Adipocyte (in vitro differentiated cells): Measurements from ENCODE around the gene C2orf80.

Source experiments
- DNase-seq: peaks from one replicate; pipeline ENCODE4 v3.0.0-alpha.2; 2015; ENCODE audit warnings: low read depth
- H3K27me3 ChIP-seq: replicated peaks from 2 replicates; pipeline ENCODE4 v1.7.0; 2013; ENCODE audit warnings: mild to moderate bottlenecking, low read length, moderate library complexity; ENCODE audit not compliant: control insufficient read depth, insufficient read depth
- H3K36me3 ChIP-seq: 2 replicates; pipeline ENCODE4 v1.7.0; 2013; ENCODE audit warnings: low read length, mild to moderate bottlenecking, moderate library complexity; ENCODE audit not compliant: control insufficient read depth, insufficient read depth, severe bottlenecking
- H3K4me1 ChIP-seq: 2 replicates; pipeline ENCODE4 v1.7.0; 2013; ENCODE audit warnings: mild to moderate bottlenecking, low read length, moderate library complexity; ENCODE audit not compliant: control insufficient read depth, insufficient read depth
- H3K4me3 ChIP-seq: 2 replicates; pipeline ENCODE4 v1.7.0; 2013; ENCODE audit warnings: mild to moderate bottlenecking, low read length, moderate library complexity
- H3K9ac ChIP-seq: 2 replicates; pipeline ENCODE4 v1.7.0; 2013; ENCODE audit warnings: mild to moderate bottlenecking, low read length, moderate library complexity
- H3K9me3 ChIP-seq: 2 replicates; pipeline ENCODE4 v1.7.0; 2013; ENCODE audit warnings: mild to moderate bottlenecking, low read length, moderate library complexity; ENCODE audit not compliant: control insufficient read depth

Gene C2orf80

GRCh38 chr2:208204166-208204565 lies 14.3 kb upstream of the C2orf80 start:
- no peak for DNase-seq
- no peak overlapping the region for H3K4me3 ChIP-seq
- no peaks in the 10 kb centered on the region for H3K9me3 ChIP-seq
- no peaks in the 10 kb centered on the region for H3K36me3 ChIP-seq
- no peaks in the 10 kb centered on the region for H3K27me3 ChIP-seq
- no peak overlapping the region for H3K9ac ChIP-seq
- H3K4me1 ChIP-seq = peaks cover 9% of the 10 kb centered on the region

- H3K27me3 ChIP-seq = no peaks in the 10 kb centered on the region
Observed at GRCh38 chr2:208195531-208195930, 5.7 kb upstream of the C2orf80 start.

GRCh38 chr2:208192611-208193236 lies 2.9 kb upstream of the C2orf80 start:
- H3K4me1 ChIP-seq = no peaks in the 10 kb centered on the region
- H3K36me3 ChIP-seq = no peaks in the 10 kb centered on the region
- H3K27me3 ChIP-seq = peaks cover 7% of the 10 kb centered on the region
- no peaks in the 10 kb centered on the region for H3K9me3 ChIP-seq
- DNase-seq = no peak
- no peak overlapping the region for H3K9ac ChIP-seq
- no peak overlapping the region for H3K4me3 ChIP-seq

More at GRCh38 chr2:208195531-208195930, 5.7 kb upstream of the C2orf80 start:
- Histone ChIP-seq H3K9ac (no peak overlapping the region), H3K9me3 (no peaks in the 10 kb centered on the region), H3K36me3 (no peaks in the 10 kb centered on the region), H3K4me1 (no peaks in the 10 kb centered on the region), H3K4me3 (no peak overlapping the region)
- no peak for DNase-seq

GRCh38 chr2:208189069-208189809 lies 591 bp downstream of the C2orf80 start:
- H3K36me3 ChIP-seq = no peaks in the 10 kb centered on the region
- no peak for DNase-seq
- peaks cover 17% of the 10 kb centered on the region for H3K27me3 ChIP-seq
- H3K9me3 ChIP-seq = no peaks in the 10 kb centered on the region
- H3K4me1 ChIP-seq = no peaks in the 10 kb centered on the region
- H3K9ac ChIP-seq = no peak overlapping the region
- no peak overlapping the region for H3K4me3 ChIP-seq

GRCh38 chr2:208186893-208187292 lies 2.9 kb downstream of the C2orf80 start:
- Histone ChIP-seq H3K9me3 (no peaks in the 10 kb centered on the region), H3K27me3 (peaks cover 17% of the 10 kb centered on the region), H3K9ac (no peak overlapping the region), H3K4me3 (no peak overlapping the region), H3K4me1 (no peaks in the 10 kb centered on the region), H3K36me3 (no peaks in the 10 kb centered on the region)
- no peak for DNase-seq

GRCh38 chr2:208186465-208186864 lies 3.4 kb downstream of the C2orf80 start:
- no peak overlapping the region for H3K9ac ChIP-seq
- no peak overlapping the region for H3K4me3 ChIP-seq
- H3K9me3 ChIP-seq = no peaks in the 10 kb centered on the region
- peaks cover 17% of the 10 kb centered on the region for H3K27me3 ChIP-seq
- H3K4me1 ChIP-seq = no peaks in the 10 kb centered on the region
- no peak for DNase-seq
- H3K36me3 ChIP-seq = no peaks in the 10 kb centered on the region

- H3K4me1 ChIP-seq = no peaks in the 10 kb centered on the region
- no peak overlapping the region for H3K9ac ChIP-seq
- H3K4me3 ChIP-seq = no peak overlapping the region
- H3K9me3 ChIP-seq = no peaks in the 10 kb centered on the region
- H3K27me3 ChIP-seq = peaks cover 10% of the 10 kb centered on the region
- H3K36me3 ChIP-seq = no peaks in the 10 kb centered on the region
- DNase-seq = peak; percentile 5
Observed at GRCh38 chr2:208183972-208184705, 5.7 kb downstream of the C2orf80 start.

GRCh38 chr2:208183526-208183925 lies 6.3 kb downstream of the C2orf80 start:
- Histone ChIP-seq H3K4me3 (no peak overlapping the region), H3K4me1 (no peaks in the 10 kb centered on the region), H3K9me3 (no peaks in the 10 kb centered on the region), H3K36me3 (no peaks in the 10 kb centered on the region), H3K9ac (no peak overlapping the region), H3K27me3 (peaks cover 10% of the 10 kb centered on the region)
- DNase-seq = no peak

- no peak for DNase-seq
- Histone ChIP-seq H3K9me3 (no peaks in the 10 kb centered on the region), H3K4me1 (no peaks in the 10 kb centered on the region), H3K27me3 (peaks cover 10% of the 10 kb centered on the region), H3K4me3 (no peak overlapping the region), H3K36me3 (no peaks in the 10 kb centered on the region), H3K9ac (no peak overlapping the region)
Observed at GRCh38 chr2:208182835-208183234, 7.0 kb downstream of the C2orf80 start.

- no peaks in the 10 kb centered on the region for H3K27me3 ChIP-seq
- no peaks in the 10 kb centered on the region for H3K36me3 ChIP-seq
- no peak overlapping the region for H3K9ac ChIP-seq
- peaks cover 5% of the 10 kb centered on the region for H3K4me1 ChIP-seq
- DNase-seq = no peak
- no peaks in the 10 kb centered on the region for H3K9me3 ChIP-seq
- H3K4me3 ChIP-seq = no peak overlapping the region
Observed at GRCh38 chr2:208179028-208179609, 10.7 kb downstream of the C2orf80 start.

GRCh38 chr2:208175840-208176153 lies 14.0 kb downstream of the C2orf80 start:
- Histone ChIP-seq H3K36me3 (no peaks in the 10 kb centered on the region), H3K4me1 (peaks cover 5% of the 10 kb centered on the region), H3K9me3 (no peaks in the 10 kb centered on the region), H3K4me3 (no peak overlapping the region), H3K9ac (peak overlapping the region; percentile 33), H3K27me3 (no peaks in the 10 kb centered on the region)
- no peak for DNase-seq
